Activated CD4-positive, alpha-beta memory T cell treated with anti-CD3 and anti-CD28 coated beads, Interleukin-2, amount 10 ng/mL, durations not matched to agents 7 days and 5 days (primary cell): ENCODE data around the gene SLC2A11. TPM values are rescaled to one million over a fixed set of nuclear protein-coding genes. Genes with fewer than 3 reads are reported as not detected.
"Not testable (repeated sequence)": the region's sequence is repeated elsewhere in the genome, so short reads cannot be mapped to it uniquely, and the experiment has no call there.

Experiments
- CTCF ChIA-PET: fragments of 350-600 bp; sonication (Branson Sonifier 250); formaldehyde crosslinking; loops from one replicate; lab custom pipeline; 2021; ENCODE audit warnings: antibody characterized with exemption, inconsistent platforms; lab: Charles Lee
- POLR2A ChIA-PET: fragments of 350-600 bp; sonication (Branson Sonifier 250); formaldehyde crosslinking; loops from one replicate; lab custom pipeline; 2021; ENCODE audit warnings: antibody characterized with exemption; lab: Charles Lee
- DNase-seq: peaks from one replicate; pipeline ENCODE4 v3.0.0-alpha.2; 2020
- H3K27ac Mint-ChIP-seq: one replicate; pipeline ENCODE4 v1.8.0; 2021; ENCODE audit warnings: mild to moderate bottlenecking, mixed read lengths
- H3K27me3 Mint-ChIP-seq: one replicate; pipeline ENCODE4 v1.8.0; 2021; ENCODE audit warnings: mixed read lengths
- H3K36me3 Mint-ChIP-seq: one replicate; pipeline ENCODE4 v1.8.0; 2021; ENCODE audit warnings: low read depth, mixed read lengths
- H3K4me1 Mint-ChIP-seq: one replicate; pipeline ENCODE4 v1.8.0; 2021; ENCODE audit warnings: mixed read lengths
- H3K4me3 Mint-ChIP-seq: one replicate; pipeline ENCODE4 v1.8.0; 2021; ENCODE audit warnings: mild to moderate bottlenecking, mixed read lengths
- H3K9me3 Mint-ChIP-seq: one replicate; pipeline ENCODE4 v1.8.0; 2021; ENCODE audit warnings: mixed read lengths
- total RNA-seq, 2 experiments: library from RNA; stranded (reverse); gene quantifications; one replicate each; pipeline ENCODE4 v1.2.3, GENCODE V29; 2021

Gene SLC2A11
- total RNA-seq, 2 experiments from 2014 or later: 6.5 TPM

GRCh38 chr22:23859201-23859600 lies 1.5 kb downstream of the SLC2A11 start:
- CTCF ChIA-PET: interaction anchor here (2.6 to 3.0 kb wide), 2 partner anchors 9 to 35 kb away, joined by 29 to 30 read pairs; partner anchors contain the start of gene MIF
- DNase-seq: no peak
- POLR2A ChIA-PET: interaction anchor here (0.8 to 3.0 kb wide), 6 partner anchors 9 to 92 kb away, joined by 3 to 36 read pairs (median 5); partner anchors contain the start of genes CHCHD10 and MIF
- Mint-ChIP-seq H3K27me3 (peaks cover 3% of the 10 kb centered on the region), H3K9me3 (no peaks in the 10 kb centered on the region), H3K4me3 (no peak overlapping the region), H3K36me3 (no peaks in the 10 kb centered on the region), H3K4me1 (peaks cover 25% of the 10 kb centered on the region), H3K27ac (no peak overlapping the region)

GRCh38 chr22:23860187-23860586 lies 2.5 kb downstream of the SLC2A11 start:
- H3K9me3 Mint-ChIP-seq, POLR2A ChIA-PET, H3K27ac Mint-ChIP-seq, H3K36me3 Mint-ChIP-seq, H3K4me3 Mint-ChIP-seq, H3K27me3 Mint-ChIP-seq, DNase-seq: not testable (repeated sequence)
- CTCF ChIA-PET: interaction anchor here (1.1 kb wide), 1 partner anchor 11 kb away, joined by 5 read pairs; no protein-coding TSS in a partner anchor
- peaks cover 25% of the 10 kb centered on the region for H3K4me1 Mint-ChIP-seq

- Mint-ChIP-seq H3K9me3 (no peaks in the 10 kb centered on the region), H3K27ac (no peak overlapping the region), H3K27me3 (no peaks in the 10 kb centered on the region), H3K4me1 (peaks cover 19% of the 10 kb centered on the region), H3K36me3 (no peaks in the 10 kb centered on the region), H3K4me3 (no peak overlapping the region)
- ChIA-PET POLR2A (interaction anchor here (0.6 kb wide), 1 partner anchor 51 kb away, joined by 3 read pairs; no protein-coding TSS in a partner anchor), CTCF (interaction anchor here (1.2 to 1.8 kb wide), 2 partner anchors 32 to 212 kb away, joined by 3 to 8 read pairs; partner anchors contain the start of gene MIF)
- peak; percentile 59 for DNase-seq
Observed at GRCh38 chr22:23862103-23862502, 4.4 kb downstream of the SLC2A11 start.

- H3K4me3 Mint-ChIP-seq: not testable (repeated sequence)
- POLR2A ChIA-PET: interaction anchor here (1.6 kb wide), 1 partner anchor 30 kb away, joined by 5 read pairs; the partner anchor contains the start of gene MIF
Observed at GRCh38 chr22:23864499-23865154, 7.0 kb downstream of the SLC2A11 start.

GRCh38 chr22:23868580-23868979 lies 10.9 kb downstream of the SLC2A11 start:
- Mint-ChIP-seq H3K27ac (no peak overlapping the region), H3K36me3 (no peaks in the 10 kb centered on the region), H3K27me3 (no peaks in the 10 kb centered on the region), H3K4me1 (no peaks in the 10 kb centered on the region), H3K9me3 (no peaks in the 10 kb centered on the region), H3K4me3 (no peak overlapping the region)
- ChIA-PET POLR2A (no interaction called here), CTCF (no interaction called here)
- DNase-seq: no peak

More at GRCh38 chr22:23864499-23865154, 7.0 kb downstream of the SLC2A11 start:
- H3K27me3 Mint-ChIP-seq, H3K36me3 Mint-ChIP-seq, H3K4me1 Mint-ChIP-seq, DNase-seq, H3K27ac Mint-ChIP-seq, H3K9me3 Mint-ChIP-seq: not testable (repeated sequence)
- CTCF ChIA-PET: interaction anchor here (1.0 to 2.0 kb wide), 3 partner anchors 15 to 92 kb away, joined by 3 to 11 read pairs (median 4); partner anchors contain the start of gene MIF

- H3K27ac Mint-ChIP-seq: no peak overlapping the region
- CTCF ChIA-PET: no interaction called here
- H3K4me3 Mint-ChIP-seq: no peak overlapping the region
- H3K9me3 Mint-ChIP-seq: no peaks in the 10 kb centered on the region
- no peaks in the 10 kb centered on the region for H3K36me3 Mint-ChIP-seq
- H3K4me1 Mint-ChIP-seq: no peaks in the 10 kb centered on the region
- DNase-seq: no peak
- H3K27me3 Mint-ChIP-seq: no peaks in the 10 kb centered on the region
- POLR2A ChIA-PET: no interaction called here
Observed at GRCh38 chr22:23874871-23875270, 17.2 kb downstream of the SLC2A11 start.

GRCh38 chr22:23875801-23876200 lies 18.1 kb downstream of the SLC2A11 start:
- Mint-ChIP-seq H3K27ac (no peak overlapping the region), H3K9me3 (no peaks in the 10 kb centered on the region), H3K36me3 (no peaks in the 10 kb centered on the region), H3K4me3 (no peak overlapping the region), H3K27me3 (no peaks in the 10 kb centered on the region), H3K4me1 (no peaks in the 10 kb centered on the region)
- DNase-seq: no peak
- ChIA-PET CTCF (no interaction called here), POLR2A (interaction anchor here (0.8 to 1.5 kb wide), 2 partner anchors 18 to 37 kb away, joined by 3 to 5 read pairs; partner anchors contain the start of gene MIF)

GRCh38 chr22:23877566-23877965 lies 19.9 kb downstream of the SLC2A11 start:
- Mint-ChIP-seq H3K36me3 (no peaks in the 10 kb centered on the region), H3K27ac (no peak overlapping the region), H3K4me3 (no peak overlapping the region), H3K27me3 (no peaks in the 10 kb centered on the region), H3K9me3 (no peaks in the 10 kb centered on the region), H3K4me1 (no peaks in the 10 kb centered on the region)
- POLR2A ChIA-PET: interaction anchor here (1.1 kb wide), 1 partner anchor 35 kb away, joined by 3 read pairs; no protein-coding TSS in a partner anchor
- CTCF ChIA-PET: no interaction called here
- DNase-seq: no peak

GRCh38 chr22:23878219-23878618 lies 20.5 kb downstream of the SLC2A11 start:
- no peak overlapping the region for H3K27ac Mint-ChIP-seq
- H3K36me3 Mint-ChIP-seq: no peaks in the 10 kb centered on the region
- ChIA-PET CTCF (no interaction called here), POLR2A (interaction anchor here (1.1 kb wide), 1 partner anchor 35 kb away, joined by 3 read pairs; no protein-coding TSS in a partner anchor)
- H3K4me3 Mint-ChIP-seq: no peak overlapping the region
- no peaks in the 10 kb centered on the region for H3K27me3 Mint-ChIP-seq
- DNase-seq: no peak
- no peaks in the 10 kb centered on the region for H3K9me3 Mint-ChIP-seq
- no peaks in the 10 kb centered on the region for H3K4me1 Mint-ChIP-seq

GRCh38 chr22:23882370-23882769 lies 24.7 kb downstream of the SLC2A11 start:
- POLR2A ChIA-PET: no interaction called here
- H3K27ac Mint-ChIP-seq: no peak overlapping the region

GRCh38 chr22:23883658-23884057 lies 26.0 kb downstream of the SLC2A11 start:
- DNase-seq: no peak
- POLR2A ChIA-PET: interaction anchor here (0.9 kb wide), 1 partner anchor 30 kb away, joined by 3 read pairs; no protein-coding TSS in a partner anchor
- CTCF ChIA-PET: no interaction called here

More at GRCh38 chr22:23882370-23882769, 24.7 kb downstream of the SLC2A11 start:
- Mint-ChIP-seq H3K9me3 (no peaks in the 10 kb centered on the region), H3K36me3 (no peaks in the 10 kb centered on the region), H3K4me3 (no peak overlapping the region), H3K27me3 (no peaks in the 10 kb centered on the region), H3K4me1 (no peaks in the 10 kb centered on the region)
- CTCF ChIA-PET: interaction anchor here (1.0 kb wide), 1 partner anchor 11 kb away, joined by 5 read pairs; the partner anchor contains the start of gene MIF
- no peak for DNase-seq

GRCh38 chr22:23884140-23884539 lies 26.5 kb downstream of the SLC2A11 start:
- Mint-ChIP-seq H3K9me3 (no peaks in the 10 kb centered on the region), H3K27me3 (no peaks in the 10 kb centered on the region), H3K36me3 (no peaks in the 10 kb centered on the region), H3K4me3 (no peak overlapping the region), H3K4me1 (no peaks in the 10 kb centered on the region), H3K27ac (no peak overlapping the region)
- no peak for DNase-seq
- ChIA-PET POLR2A (interaction anchor here (0.9 to 1.2 kb wide), 2 partner anchors 29 to 30 kb away, joined by 3 to 5 read pairs; no protein-coding TSS in a partner anchor), CTCF (interaction anchor here (1.7 kb wide), 1 partner anchor 10 kb away, joined by 11 read pairs; the partner anchor contains the start of gene MIF)

More at GRCh38 chr22:23883658-23884057, 26.0 kb downstream of the SLC2A11 start:
- Mint-ChIP-seq H3K4me3 (no peak overlapping the region), H3K36me3 (no peaks in the 10 kb centered on the region), H3K9me3 (no peaks in the 10 kb centered on the region), H3K4me1 (no peaks in the 10 kb centered on the region), H3K27ac (no peak overlapping the region), H3K27me3 (no peaks in the 10 kb centered on the region)
